ENCODE measurements around the gene MTMR8. TPM values are rescaled to one million over a fixed set of nuclear protein-coding genes. Genes with fewer than 3 reads are reported as not detected.

MTMR8 gene
- total RNA-seq, 2 donors from 2014 or later: 0.37 to 0.90 TPM

- no peak for TF ChIP-seq CTCF (IDR thresholded peaks at IDR 0.05)
- DNase-seq (ENCODE audit: low spot score): no peak
- H3K9me3 ChIP-seq: peaks cover 0 to 58% of the 10 kb centered on the region in 2 donors
- H3K4me1 ChIP-seq: no peaks in the 10 kb centered on the region
- no peaks in the 10 kb centered on the region for H3K27me3 ChIP-seq
- H3K36me3 ChIP-seq: no peaks in the 10 kb centered on the region
- no peak overlapping the region for H3K4me3 ChIP-seq
- H3K27ac ChIP-seq: no peak overlapping the region
Measured at GRCh38 chrX:64379924-64380323, 15.3 kb downstream of the MTMR8 start.

DNA sequence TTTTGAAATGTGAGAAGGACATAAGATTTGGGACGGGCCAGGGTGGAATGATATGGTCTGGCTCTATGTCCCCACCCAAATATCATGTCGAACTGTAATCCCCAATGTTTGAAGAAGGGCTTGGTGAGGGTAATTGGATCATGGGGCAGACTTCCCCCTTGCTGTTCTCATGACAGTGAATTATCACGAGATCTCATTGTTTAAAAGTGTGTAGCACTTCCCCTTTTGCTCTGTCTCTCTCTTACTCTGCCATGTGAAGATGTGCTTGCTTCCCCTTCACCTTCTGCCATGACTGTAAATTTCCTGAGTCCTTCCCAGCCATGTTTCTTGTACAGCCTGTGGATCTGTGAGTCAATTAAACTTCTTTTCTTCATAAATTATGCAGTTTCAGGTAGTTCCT is 17.5 kb downstream of the MTMR8 start:
- Histone ChIP-seq H3K4me1 (no peaks in the 10 kb centered on the region), H3K27ac (no peak overlapping the region), H3K4me3 (no peak overlapping the region), H3K36me3 (no peaks in the 10 kb centered on the region), H3K27me3 (no peaks in the 10 kb centered on the region), H3K9me3 (peaks cover 0 to 41% of the 10 kb centered on the region in 2 donors)
- no peak for TF ChIP-seq CTCF (IDR thresholded peaks at IDR 0.05)
- DNase-seq (ENCODE audit: low spot score): no peak

- H3K4me3 ChIP-seq: no peak overlapping the region
- TF ChIP-seq CTCF (IDR thresholded peaks at IDR 0.05): no peak
- H3K4me1 ChIP-seq: no peaks in the 10 kb centered on the region
- no peaks in the 10 kb centered on the region for H3K9me3 ChIP-seq
- H3K27me3 ChIP-seq: no peaks in the 10 kb centered on the region
- H3K27ac ChIP-seq: no peak overlapping the region
- no peaks in the 10 kb centered on the region for H3K36me3 ChIP-seq
- no peak for DNase-seq (ENCODE audit: low spot score)
Measured at GRCh38 chrX:64352081-64352480, 43.2 kb downstream of the MTMR8 start.

DNA sequence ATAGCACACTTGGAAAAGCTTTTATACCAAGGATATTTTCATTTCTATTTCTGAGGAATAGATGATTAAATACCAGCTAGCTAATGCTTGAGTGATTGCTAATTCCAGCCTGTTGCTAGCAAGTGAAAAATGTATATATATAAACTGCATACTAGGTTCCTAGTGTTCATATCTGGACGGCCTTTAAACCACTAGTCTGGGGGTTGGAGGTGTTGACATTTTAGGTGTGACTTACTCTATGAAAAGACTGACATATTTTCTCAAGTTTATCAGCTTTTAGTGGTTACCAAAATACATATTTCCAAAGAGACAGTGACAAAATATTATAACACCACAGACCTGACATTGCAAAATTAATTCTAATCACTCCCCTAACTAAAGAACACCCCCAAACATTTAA is 44.7 kb downstream of the MTMR8 start:
- H3K36me3 ChIP-seq: no peaks in the 10 kb centered on the region
- H3K4me3 ChIP-seq: no peak overlapping the region
- DNase-seq (ENCODE audit: low spot score): no peak
- TF ChIP-seq CTCF (IDR thresholded peaks at IDR 0.05): no peak
- no peak overlapping the region for H3K27ac ChIP-seq
- no peaks in the 10 kb centered on the region for H3K27me3 ChIP-seq
- H3K9me3 ChIP-seq: no peaks in the 10 kb centered on the region
- H3K4me1 ChIP-seq: no peaks in the 10 kb centered on the region

GRCh38 chrX:64350047-64350446 is 45.2 kb downstream of the MTMR8 start:
- DNase-seq (ENCODE audit: low spot score): no peak
- Histone ChIP-seq H3K27me3 (no peaks in the 10 kb centered on the region), H3K36me3 (no peaks in the 10 kb centered on the region), H3K27ac (no peak overlapping the region), H3K4me1 (no peaks in the 10 kb centered on the region), H3K4me3 (no peak overlapping the region), H3K9me3 (no peaks in the 10 kb centered on the region)
- no peak for TF ChIP-seq CTCF (IDR thresholded peaks at IDR 0.05)

DNA sequence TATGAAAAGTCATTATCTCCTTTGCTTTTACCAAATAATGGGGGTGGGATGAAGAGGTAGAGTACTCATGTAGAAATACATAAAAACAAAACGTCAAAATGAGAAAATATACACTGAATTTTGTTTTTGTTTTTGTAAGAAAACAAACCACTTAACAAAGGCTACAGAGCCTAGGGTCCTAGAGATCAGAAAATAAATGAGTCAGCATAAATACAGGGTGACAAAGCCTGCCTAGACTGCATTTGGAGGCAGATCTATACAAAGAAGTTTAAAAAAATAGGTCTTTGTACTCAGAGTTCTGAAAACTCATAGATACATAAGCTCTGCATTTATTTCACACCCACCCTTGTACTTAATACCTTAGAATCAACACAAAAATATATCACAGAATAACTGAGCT is 52.4 kb downstream of the MTMR8 start:
- Histone ChIP-seq H3K36me3 (no peaks in the 10 kb centered on the region), H3K27ac (no peak overlapping the region), H3K27me3 (no peaks in the 10 kb centered on the region), H3K9me3 (no peaks in the 10 kb centered on the region), H3K4me3 (no peak overlapping the region), H3K4me1 (no peaks in the 10 kb centered on the region)
- no peak for TF ChIP-seq CTCF (IDR thresholded peaks at IDR 0.05)
- no peak for DNase-seq (ENCODE audit: low spot score)

All from right atrium auricular region (tissue), 2 donors.